GM12872 (cell line): Measurements from ENCODE around the gene WDR7.

Source experiments
- TF ChIP-seq, protein P1 (sequence below): IDR thresholded peaks from 3 replicates; pipeline ENCODE4 v1.5.1; 2011; ENCODE audit warnings: low read depth, mild to moderate bottlenecking, low read length, moderate library complexity; ENCODE audit not compliant: insufficient read depth

WDR7 gene

DNA sequence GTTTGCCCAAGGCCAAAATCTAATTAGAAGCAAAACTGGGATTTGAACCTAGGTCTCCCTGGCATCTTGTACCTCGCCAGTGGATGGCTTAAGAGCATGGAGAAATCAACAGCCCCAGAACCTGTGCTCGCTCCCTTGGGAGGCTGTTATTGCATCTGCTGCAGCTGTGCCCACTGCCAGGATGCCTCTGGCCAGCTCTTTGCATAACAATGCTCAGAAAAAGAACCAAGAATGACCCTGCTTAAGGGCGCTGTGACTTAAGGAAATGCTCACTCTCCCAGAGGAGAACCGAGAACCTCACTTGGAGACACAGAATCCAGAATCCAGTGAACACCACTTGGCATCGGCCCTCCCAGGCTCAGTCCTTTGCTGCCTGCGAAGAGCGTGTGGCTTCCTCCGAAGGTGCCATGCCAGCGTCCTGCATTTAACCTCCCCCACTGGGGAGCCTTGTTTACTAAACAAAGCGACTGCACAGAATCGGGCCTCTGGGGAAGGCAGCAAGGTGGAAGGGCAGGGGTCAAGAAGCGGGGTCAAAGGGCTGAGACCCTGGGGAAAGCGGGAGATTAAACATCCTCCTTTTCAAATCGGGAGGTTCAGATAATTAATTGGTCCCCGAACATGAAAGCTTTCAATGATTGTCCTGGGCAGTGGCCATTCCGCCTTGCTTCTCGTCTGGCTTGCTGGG is 424.7 kb downstream of the WDR7 start:
- TF ChIP-seq, protein P1, sequence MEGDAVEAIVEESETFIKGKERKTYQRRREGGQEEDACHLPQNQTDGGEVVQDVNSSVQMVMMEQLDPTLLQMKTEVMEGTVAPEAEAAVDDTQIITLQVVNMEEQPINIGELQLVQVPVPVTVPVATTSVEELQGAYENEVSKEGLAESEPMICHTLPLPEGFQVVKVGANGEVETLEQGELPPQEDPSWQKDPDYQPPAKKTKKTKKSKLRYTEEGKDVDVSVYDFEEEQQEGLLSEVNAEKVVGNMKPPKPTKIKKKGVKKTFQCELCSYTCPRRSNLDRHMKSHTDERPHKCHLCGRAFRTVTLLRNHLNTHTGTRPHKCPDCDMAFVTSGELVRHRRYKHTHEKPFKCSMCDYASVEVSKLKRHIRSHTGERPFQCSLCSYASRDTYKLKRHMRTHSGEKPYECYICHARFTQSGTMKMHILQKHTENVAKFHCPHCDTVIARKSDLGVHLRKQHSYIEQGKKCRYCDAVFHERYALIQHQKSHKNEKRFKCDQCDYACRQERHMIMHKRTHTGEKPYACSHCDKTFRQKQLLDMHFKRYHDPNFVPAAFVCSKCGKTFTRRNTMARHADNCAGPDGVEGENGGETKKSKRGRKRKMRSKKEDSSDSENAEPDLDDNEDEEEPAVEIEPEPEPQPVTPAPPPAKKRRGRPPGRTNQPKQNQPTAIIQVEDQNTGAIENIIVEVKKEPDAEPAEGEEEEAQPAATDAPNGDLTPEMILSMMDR, result no peak

DNA sequence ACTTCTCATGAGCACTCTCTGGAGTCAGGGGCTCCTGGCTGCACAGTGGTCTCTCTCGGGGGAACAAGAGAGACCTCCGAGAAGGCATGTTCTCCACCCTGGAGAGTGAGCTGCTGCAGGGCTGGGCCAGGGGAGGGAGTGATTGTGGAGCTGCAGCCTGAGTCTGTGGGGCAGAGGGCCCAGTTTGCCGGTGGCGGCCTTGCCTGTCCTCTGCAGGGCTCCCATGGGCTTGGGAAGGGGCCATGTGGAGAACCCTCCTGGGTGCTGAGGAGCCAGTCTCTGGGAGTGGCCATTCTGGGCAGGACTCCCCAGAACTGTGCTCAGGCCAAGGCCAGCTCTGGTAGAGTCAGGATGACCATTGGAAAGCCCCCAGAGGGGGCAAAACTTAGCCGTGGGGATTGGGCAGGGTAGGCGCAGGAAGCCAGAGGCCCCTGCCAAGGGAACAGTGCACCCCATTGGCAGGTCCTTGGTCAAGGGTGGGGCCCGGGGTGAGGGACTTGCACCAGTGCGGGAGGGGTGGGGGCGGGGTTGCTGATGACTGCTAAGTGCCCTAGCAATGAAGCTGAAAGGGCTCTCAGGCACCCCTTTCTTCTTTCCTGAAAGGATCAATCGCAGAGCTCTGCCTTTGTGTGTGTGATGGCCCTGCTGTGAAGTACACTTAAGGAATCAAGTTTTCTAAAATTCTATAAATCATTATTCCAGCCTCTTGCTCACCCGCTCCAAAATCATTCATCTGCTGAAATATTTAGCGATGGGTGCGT is 426.0 kb downstream of the WDR7 start:
- TF ChIP-seq, protein P1, result no peak

DNA sequence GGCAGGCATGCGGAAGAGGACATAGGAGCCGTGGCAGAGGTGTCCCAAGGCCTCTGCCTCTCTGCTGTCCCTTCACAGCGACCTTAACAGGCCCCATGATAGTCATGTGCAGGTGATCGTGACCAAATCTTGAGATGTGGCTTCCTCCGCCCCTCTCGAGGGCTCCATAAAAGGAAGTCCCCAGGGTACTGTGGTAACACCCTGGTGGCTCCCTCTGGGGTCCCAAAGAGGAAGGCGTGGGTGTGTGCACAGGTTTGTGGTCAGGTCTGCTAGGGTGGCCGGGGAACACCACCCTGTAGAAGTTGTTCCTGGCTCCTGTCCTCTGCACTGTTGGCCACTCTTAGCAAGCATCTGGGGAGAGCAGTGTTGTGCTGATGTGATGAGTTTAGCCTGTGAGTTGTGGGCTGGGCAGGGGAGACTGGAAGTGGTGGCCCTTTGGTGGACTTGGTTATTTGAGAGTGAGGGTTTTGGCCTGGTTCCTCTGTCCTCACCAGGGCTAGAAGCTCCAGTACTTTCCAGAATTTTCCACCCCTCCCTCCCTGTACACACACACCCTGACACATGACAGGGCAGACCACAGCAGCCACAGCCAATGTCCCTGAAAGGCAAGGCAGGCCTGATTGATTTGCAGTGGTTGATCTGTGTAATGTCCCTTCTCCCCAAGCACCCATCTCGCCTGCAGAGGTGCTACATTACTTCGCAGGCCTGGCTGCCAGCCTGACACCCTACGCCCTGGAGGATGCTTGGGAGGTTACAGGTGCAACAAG is 426.8 kb downstream of the WDR7 start:
- TF ChIP-seq, protein P1, result peak; percentile 29; the same call in 1 of the 3 replicates

GRCh38 chr18:57078614-57079013 is 427.5 kb downstream of the WDR7 start:
- TF ChIP-seq, protein P1, result no peak

- TF ChIP-seq, protein P1, result no peak
Observed at GRCh38 chr18:57080479-57080878, 429.3 kb downstream of the WDR7 start.

DNA sequence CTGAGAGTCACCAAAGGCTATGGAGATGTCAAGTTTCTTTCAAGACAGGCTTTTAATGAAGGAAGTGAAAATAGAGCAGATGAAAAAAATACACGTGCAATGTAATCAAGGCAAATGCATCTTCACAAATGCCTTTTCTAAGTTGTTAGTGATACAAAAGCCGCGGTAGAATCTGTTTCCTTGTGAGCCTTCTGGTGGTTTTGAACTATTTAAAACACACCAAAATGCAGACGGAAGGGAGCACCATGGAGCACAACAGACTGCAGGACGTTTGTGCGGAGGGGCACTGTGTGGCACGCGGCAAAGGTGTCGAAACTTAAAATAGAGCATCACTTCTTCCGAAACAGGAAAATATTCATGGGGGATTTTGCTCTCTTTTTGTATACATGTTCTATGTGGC is 430.7 kb downstream of the WDR7 start:
- TF ChIP-seq, protein P1, result no peak

- TF ChIP-seq, protein P1, result no peak
Observed at GRCh38 chr18:57083485-57083884, 432.3 kb downstream of the WDR7 start.
